Loucy (cell line): ENCODE results near the gene CAPN14.

Experiments used
- CTCF ChIP-seq: fragments of 200-600 bp; sonication (generic); conservative IDR thresholded peaks from 2 replicates; pipeline ENCODE4 v1.5.1; 2014; ENCODE audit warnings: mild to moderate bottlenecking, antibody characterized with exemption, low read length
- EZH2phosphoT487 ChIP-seq: fragments of 200-600 bp; IDR thresholded peaks from 2 replicates; pipeline ENCODE4 v1.6.1; 2018; ENCODE audit warnings: antibody characterized with exemption, mild to moderate bottlenecking, moderate library complexity, borderline replicate concordance

GRCh38 chr2:31192851-31193392 lies 24.4 kb downstream of the CAPN14 start:
- TF ChIP-seq CTCF, result no peak
- no peak for TF ChIP-seq EZH2phosphoT487
